NT2/D1 (cell line): ENCODE data around the gene ARID2.

Source experiments
- DNase-seq: peaks from one replicate; pipeline ENCODE4 v3.0.0-alpha.2; 2011; ENCODE audit warnings: low read depth, low spot score
- H3K27me3 ChIP-seq: 2 replicates; pipeline ENCODE4 v1.6.0; 2011; ENCODE audit warnings: mild to moderate bottlenecking; ENCODE audit not compliant: insufficient read length, insufficient read depth
- H3K36me3 ChIP-seq: 2 replicates; pipeline ENCODE4 v1.6.1; 2011; ENCODE audit warnings: mild to moderate bottlenecking, low read length, mixed read lengths; ENCODE audit not compliant: insufficient read depth, insufficient read length
- H3K4me1 ChIP-seq: 2 replicates; pipeline ENCODE4 v1.5.1; 2011; ENCODE audit not compliant: insufficient read depth, insufficient read length
- H3K4me3 ChIP-seq: 2 replicates; pipeline ENCODE4 v1.5.1; 2011; ENCODE audit warnings: low read depth; ENCODE audit not compliant: insufficient read length
- H3K9ac ChIP-seq: 2 replicates; pipeline ENCODE4 v1.6.0; 2011; ENCODE audit warnings: low read depth; ENCODE audit not compliant: insufficient read length
- H3K9me3 ChIP-seq: 2 replicates; pipeline ENCODE4 v1.5.1; 2011; ENCODE audit warnings: mild to moderate bottlenecking, low read length; ENCODE audit not compliant: insufficient read depth
- SUZ12 ChIP-seq: IDR thresholded peaks from 2 replicates; pipeline ENCODE4 v1.6.1; 2011; ENCODE audit not compliant: insufficient read length, insufficient read depth; ENCODE audit errors: extremely low read depth
- YY1 ChIP-seq: IDR thresholded peaks from 2 replicates; pipeline ENCODE4 v1.6.1; 2011; ENCODE audit not compliant: insufficient read length, insufficient read depth
- ZNF274 ChIP-seq: IDR thresholded peaks from 2 replicates; pipeline ENCODE4 v1.6.1; 2011; ENCODE audit warnings: mild to moderate bottlenecking, low read depth, low read length

The ARID2 gene

DNA sequence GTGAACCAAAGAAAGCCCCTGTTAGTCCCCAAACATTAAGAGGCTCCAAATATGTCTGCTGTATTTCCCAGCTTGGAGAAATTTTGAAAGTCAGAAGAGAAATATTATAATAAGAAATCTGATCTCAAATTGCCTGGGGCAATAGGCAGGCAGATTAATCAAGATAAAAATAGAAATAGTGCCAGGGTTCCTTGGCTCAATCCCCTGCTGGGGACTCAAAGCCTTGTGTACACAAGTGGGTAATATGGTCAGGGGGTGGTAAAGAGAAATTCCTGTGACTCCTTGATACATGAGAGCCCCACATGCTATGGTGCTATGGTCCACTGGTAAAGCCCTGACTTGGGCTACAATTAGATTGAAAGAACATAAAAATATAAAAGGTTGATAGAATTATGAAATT, 41.3 kb upstream of the ARID2 start:
- no peaks in the 10 kb centered on the region for H3K27me3 ChIP-seq

GRCh38 chr12:45695035-45695434, 34.5 kb upstream of the ARID2 start:
- Histone ChIP-seq H3K9ac (no peak overlapping the region), H3K4me3 (no peak overlapping the region), H3K27me3 (no peaks in the 10 kb centered on the region), H3K36me3 (no peaks in the 10 kb centered on the region), H3K9me3 (peaks cover 8% of the 10 kb centered on the region; the same call in 1 of the 2 replicates), H3K4me1 (no peaks in the 10 kb centered on the region)
- no peak for TF ChIP-seq YY1
- no peak for TF ChIP-seq SUZ12
- TF ChIP-seq ZNF274: no peak
- DNase-seq: no peak

More for the DNA sequence above, 41.3 kb upstream of the ARID2 start:
- no peaks in the 10 kb centered on the region for H3K4me1 ChIP-seq
- no peak overlapping the region for H3K9ac ChIP-seq
- DNase-seq: no peak
- TF ChIP-seq SUZ12 (no peak), YY1 (no peak), ZNF274 (no peak)
- H3K4me3 ChIP-seq: no peak overlapping the region
- H3K36me3 ChIP-seq: no peaks in the 10 kb centered on the region
- no peaks in the 10 kb centered on the region for H3K9me3 ChIP-seq

- H3K27me3 ChIP-seq: no peaks in the 10 kb centered on the region
- no peak overlapping the region for H3K9ac ChIP-seq
- no peaks in the 10 kb centered on the region for H3K36me3 ChIP-seq
- no peaks in the 10 kb centered on the region for H3K4me1 ChIP-seq
- H3K9me3 ChIP-seq: peaks cover 8% of the 10 kb centered on the region; the same call in 1 of the 2 replicates
- TF ChIP-seq SUZ12 (no peak), ZNF274 (no peak), YY1 (no peak)
- no peak for DNase-seq
- no peak overlapping the region for H3K4me3 ChIP-seq
These were observed 33.9 kb upstream of the ARID2 start for GRCh38 chr12:45695606-45696005.

GRCh38 chr12:45696049-45696448, 33.5 kb upstream of the ARID2 start:
- H3K9me3 ChIP-seq: peaks cover 10% of the 10 kb centered on the region; the same call in 1 of the 2 replicates

GRCh38 chr12:45697371-45697770, 32.1 kb upstream of the ARID2 start:
- TF ChIP-seq SUZ12: no peak
- no peak for TF ChIP-seq YY1
- TF ChIP-seq ZNF274: no peak
- Histone ChIP-seq H3K36me3 (no peaks in the 10 kb centered on the region), H3K4me1 (no peaks in the 10 kb centered on the region), H3K9me3 (peaks cover 15% of the 10 kb centered on the region; the same call in 1 of the 2 replicates), H3K4me3 (no peak overlapping the region), H3K9ac (no peak overlapping the region), H3K27me3 (no peaks in the 10 kb centered on the region)
- DNase-seq: no peak

More at GRCh38 chr12:45696049-45696448, 33.5 kb upstream of the ARID2 start:
- no peaks in the 10 kb centered on the region for H3K27me3 ChIP-seq
- no peak overlapping the region for H3K4me3 ChIP-seq
- no peak overlapping the region for H3K9ac ChIP-seq
- DNase-seq: no peak
- TF ChIP-seq YY1: no peak
- no peak for TF ChIP-seq SUZ12
- no peak for TF ChIP-seq ZNF274
- H3K4me1 ChIP-seq: no peaks in the 10 kb centered on the region
- no peaks in the 10 kb centered on the region for H3K36me3 ChIP-seq

GRCh38 chr12:45701296-45701695, 28.2 kb upstream of the ARID2 start:
- DNase-seq: no peak
- Histone ChIP-seq H3K36me3 (no peaks in the 10 kb centered on the region), H3K9me3 (peaks cover 15% of the 10 kb centered on the region; the same call in 1 of the 2 replicates), H3K4me1 (no peaks in the 10 kb centered on the region), H3K27me3 (no peaks in the 10 kb centered on the region), H3K4me3 (no peak overlapping the region), H3K9ac (no peak overlapping the region)
- no peak for TF ChIP-seq SUZ12
- no peak for TF ChIP-seq YY1
- no peak for TF ChIP-seq ZNF274

DNA sequence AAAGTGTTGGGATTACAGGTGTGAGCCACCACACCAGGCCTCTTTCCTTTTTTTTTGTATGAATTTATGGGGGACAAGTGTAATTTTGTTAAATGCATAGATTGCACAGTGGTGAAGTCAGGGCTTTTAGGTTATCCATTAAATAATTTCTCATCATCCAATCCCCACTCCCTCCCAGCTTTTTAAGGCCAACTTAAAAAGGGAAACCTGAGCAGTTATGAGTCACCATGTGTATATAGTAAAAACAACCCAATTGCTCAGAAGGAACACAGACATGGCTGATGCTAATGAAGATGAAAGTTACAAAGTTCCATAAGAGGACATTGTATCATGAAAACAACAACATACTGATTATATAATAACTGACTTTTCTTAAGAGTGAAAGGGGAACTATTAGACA, 25.6 kb upstream of the ARID2 start:
- H3K36me3 ChIP-seq: no peaks in the 10 kb centered on the region
- no peak overlapping the region for H3K4me3 ChIP-seq
- no peaks in the 10 kb centered on the region for H3K27me3 ChIP-seq
- no peaks in the 10 kb centered on the region for H3K4me1 ChIP-seq
- H3K9me3 ChIP-seq: 0 out of 2 replicates have a peak, but pooled peaks cover 7% of the 10 kb centered on the region
- TF ChIP-seq YY1: no peak
- no peak for TF ChIP-seq ZNF274
- no peak for TF ChIP-seq SUZ12
- DNase-seq: no peak
- no peak overlapping the region for H3K9ac ChIP-seq
